ENCODE results near the gene ARPC5L.

ARPC5L gene

GRCh38 chr9:124868511-124869465 lies 6.9 kb downstream of the ARPC5L start:
- peak; percentile 68 for DNase-seq

GRCh38 chr9:124869466-124869985 lies 7.6 kb downstream of the ARPC5L start:
- DNase-seq: no peak

DNA sequence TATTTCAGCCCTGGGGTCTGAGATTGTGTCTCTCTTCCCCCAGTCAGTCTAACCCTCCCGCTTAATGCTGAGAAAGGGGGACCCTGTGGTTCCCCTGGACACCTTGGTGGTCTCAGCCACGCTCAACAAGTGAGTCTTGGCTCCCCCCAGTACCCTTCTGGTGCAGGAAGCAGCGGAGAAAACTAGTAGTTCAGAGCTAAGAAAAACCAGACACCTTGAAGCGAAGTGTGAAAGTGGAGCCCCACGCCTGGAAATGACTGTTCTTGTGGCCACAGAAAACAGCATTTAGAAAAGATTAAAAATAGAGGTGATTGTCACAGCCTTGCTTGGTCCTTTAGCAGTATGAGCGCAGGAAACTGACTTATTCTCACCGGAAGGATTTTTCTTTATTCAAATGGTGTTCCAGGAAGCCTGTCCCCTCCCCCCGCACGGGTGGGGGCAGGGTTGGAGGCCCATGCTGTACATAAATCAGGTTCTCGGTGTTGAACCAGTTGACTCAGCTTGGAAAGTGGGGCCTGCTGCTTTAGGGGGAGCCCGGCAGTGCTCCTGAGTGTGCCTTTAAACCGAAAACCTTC lies 8.1 kb downstream of the ARPC5L start:
- DNase-seq: no peak

DNA sequence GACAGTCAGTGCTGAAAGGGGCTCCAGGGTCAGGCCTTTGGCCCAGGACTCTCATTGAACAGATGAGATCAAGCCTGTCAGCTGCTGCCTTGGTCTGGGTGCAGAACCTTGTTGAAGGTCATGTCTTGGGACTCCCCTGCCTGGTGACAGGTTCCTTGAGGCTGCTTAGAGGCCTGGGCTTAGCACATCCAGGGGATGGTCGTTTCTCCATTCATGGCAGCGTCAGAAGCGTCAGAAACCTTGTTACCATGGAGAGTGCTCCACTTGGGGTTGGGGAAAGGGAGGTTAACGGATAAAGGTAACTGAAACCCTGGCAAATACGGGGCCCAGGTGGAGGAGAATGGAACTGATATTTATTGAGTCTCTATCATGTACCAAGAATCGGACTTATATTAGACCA lies 8.8 kb downstream of the ARPC5L start:
- DNase-seq: no peak

DNA sequence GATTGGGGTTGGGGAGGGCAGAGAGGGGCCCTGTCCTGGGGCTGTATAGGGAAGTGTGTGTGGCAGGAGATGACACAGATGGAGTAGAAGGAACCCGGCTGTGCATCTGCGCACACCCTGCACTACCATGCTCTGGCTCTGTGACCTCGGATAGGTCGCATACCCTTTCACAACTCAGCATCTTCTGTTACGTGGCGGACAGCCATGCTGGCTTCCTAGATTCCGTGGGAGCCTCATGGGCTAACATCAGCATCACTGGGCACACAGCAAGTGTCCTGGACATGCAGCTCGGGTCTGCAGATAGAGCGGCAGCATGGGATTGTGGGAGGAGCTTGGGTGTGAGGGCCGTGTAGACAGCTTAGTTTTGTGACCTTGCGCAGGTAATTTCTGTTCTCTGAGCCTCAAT lies 9.2 kb downstream of the ARPC5L start:
- DNase-seq: no peak

DNA sequence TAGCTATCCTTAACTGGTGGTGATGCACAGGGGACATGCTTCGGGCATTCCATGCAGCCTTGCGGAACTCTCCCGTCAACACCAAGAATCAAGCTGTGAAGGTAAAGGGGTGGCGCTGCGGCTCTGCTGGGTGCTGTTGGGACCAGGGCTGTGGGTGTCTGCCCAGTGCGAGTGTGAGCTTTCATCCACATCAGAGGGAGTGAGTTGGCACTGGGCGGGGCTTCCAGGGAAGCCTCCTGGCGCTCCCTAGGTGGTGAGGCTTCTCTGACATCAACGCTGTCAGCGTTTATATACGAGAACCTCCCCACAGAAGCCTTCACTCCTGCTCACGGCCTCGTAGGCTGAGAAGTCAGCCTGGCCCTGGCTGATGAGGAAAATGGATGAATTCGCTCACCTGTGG lies 11.7 kb downstream of the ARPC5L start:
- no peak for DNase-seq

DNA sequence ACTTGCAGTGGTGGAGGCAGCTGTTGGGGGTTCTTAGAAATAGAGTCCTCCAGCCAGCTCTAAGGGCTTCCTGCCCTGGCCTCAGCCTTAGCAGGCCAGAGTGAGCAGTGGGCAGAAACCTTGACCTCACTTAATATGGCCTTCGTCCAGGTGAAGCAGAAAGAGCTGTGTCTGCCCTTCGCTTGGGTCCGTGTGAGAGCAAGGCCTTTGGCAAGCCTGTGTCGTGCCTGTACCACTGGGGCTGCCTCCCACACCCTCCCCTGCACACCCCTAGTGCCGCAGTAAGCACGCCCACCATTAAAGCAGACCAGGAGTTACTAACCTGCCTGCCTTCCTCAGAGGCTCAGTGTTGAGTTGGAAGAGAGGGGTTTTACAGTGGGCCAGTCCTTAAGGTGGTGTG lies 13.6 kb downstream of the ARPC5L start:
- no peak for DNase-seq

GRCh38 chr9:124877021-124877782 lies 15.3 kb downstream of the ARPC5L start:
- no peak for DNase-seq

DNA sequence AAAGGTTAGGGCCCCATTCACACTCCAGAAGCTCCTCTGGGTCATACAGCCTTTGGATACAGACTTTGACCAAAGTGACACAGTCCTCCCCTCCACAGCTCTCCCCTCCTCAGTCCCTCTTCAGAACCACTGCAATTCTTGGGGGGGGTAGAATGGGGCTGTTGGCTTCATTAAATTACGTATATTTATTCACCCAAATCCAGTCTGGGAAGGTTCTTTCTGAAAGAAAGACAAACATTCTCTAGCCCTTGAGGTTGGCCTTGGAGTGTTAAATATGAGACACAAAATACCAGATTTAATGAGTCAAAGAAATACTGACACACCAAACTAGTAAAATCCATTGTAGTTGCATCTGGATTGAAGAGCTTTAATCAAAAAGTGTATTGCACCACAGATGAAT lies 16.1 kb downstream of the ARPC5L start:
- DNase-seq: no peak

DNA sequence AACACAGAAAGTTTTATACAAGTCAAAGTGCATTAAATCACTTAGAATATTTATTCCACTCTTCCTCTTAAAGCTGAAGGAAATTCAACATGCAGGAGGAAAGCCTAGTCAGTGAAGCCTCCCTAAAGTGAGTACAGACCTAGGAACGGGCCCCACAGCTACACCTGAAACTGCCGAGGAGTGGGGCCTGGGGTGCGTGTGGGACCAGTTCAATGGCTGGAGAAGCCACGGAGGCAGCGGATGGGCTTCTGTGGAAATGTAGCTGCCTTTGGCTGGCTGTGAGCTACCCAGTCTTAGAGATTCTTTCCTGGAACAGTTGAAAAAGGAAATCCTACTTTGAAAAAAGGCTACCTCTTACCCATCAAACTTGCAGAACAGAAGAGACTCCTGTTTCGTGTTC lies 16.6 kb downstream of the ARPC5L start:
- DNase-seq: no peak

GRCh38 chr9:124879226-124879625 lies 17.3 kb downstream of the ARPC5L start:
- no peak for DNase-seq

DNA sequence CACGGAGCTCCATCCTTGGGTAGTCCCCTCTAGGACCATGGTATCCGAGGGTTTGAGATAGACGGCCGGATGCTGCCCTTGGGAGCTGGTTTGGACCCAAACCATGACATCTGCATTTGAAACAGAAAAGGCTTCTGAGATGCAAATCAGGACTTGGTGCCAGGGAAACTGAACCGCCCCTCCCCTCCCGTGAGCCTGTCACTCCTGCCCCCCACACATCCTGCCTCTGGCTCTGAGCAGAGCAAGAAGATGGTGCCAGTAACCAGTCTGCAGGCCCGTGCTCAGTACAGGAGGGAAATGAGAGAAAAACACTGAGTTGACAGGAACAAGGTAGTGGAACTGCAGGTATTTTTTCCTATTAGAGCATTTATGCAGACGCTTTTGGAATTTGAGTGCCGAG lies 18.6 kb downstream of the ARPC5L start:
- DNase-seq: no peak

DNA sequence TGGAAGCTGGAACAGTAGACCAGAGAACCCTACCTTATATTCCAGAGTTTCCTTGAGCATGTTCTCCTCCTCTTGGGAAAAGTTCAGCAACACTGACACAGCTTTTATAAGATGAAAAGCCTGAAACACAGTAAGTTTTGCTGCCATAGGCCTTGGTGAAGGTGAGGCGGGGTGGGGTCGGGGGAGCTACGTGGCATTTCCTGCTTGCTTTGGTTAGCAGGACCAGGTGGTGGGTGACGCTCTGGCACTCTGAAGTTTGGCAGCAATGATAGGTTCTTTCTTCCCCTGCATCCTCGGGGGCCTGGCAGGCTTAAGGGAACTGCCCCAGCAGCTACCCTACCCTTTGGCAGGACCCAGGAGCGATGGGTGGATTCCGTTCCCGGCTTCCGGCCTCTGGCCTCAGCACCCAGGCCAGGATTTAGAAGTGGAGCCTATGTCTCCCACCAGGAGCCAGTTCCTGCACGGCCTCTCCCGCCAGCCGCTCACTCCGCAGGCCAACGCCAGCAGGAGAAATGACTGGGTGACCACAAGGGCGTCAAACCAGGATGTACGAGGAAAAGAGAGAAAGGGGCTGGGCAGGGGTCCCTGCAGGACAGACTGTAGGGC lies 19.3 kb downstream of the ARPC5L start:
- DNase-seq: no peak

GRCh38 chr9:124882231-124882630 lies 20.3 kb downstream of the ARPC5L start:
- DNase-seq: no peak

- no peak for DNase-seq
These were observed 22.4 kb downstream of the ARPC5L start for GRCh38 chr9:124884376-124884775.

- no peak for DNase-seq
These were observed 23.6 kb downstream of the ARPC5L start for GRCh38 chr9:124885551-124885950.

- no peak for DNase-seq
These were observed 24.5 kb downstream of the ARPC5L start for GRCh38 chr9:124886461-124886860.

- no peak for DNase-seq
These were observed 25.0 kb downstream of the ARPC5L start for GRCh38 chr9:124886866-124887492.

DNA sequence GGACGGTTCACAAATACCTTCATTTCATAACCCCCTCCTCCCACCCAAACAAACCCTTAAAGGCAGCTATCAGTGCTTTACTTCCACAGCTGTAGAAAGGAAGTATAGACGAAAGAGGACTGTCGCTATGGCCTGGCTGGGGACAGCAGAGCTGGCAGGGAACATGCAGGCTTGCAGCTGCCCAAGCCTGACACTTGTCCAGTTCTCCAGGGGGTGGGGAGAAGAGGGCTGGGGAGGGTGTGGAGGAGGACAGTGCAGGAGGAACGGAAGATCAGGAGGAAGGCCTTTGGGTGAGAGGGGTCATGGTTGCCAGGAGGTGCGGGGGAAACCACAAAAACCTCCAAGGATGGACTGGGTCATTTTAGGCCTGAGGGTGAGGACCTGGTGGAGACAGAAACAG lies 25.9 kb downstream of the ARPC5L start:
- DNase-seq: no peak

- DNase-seq: no peak
These were observed 27.1 kb downstream of the ARPC5L start for GRCh38 chr9:124889006-124889405.

DNA sequence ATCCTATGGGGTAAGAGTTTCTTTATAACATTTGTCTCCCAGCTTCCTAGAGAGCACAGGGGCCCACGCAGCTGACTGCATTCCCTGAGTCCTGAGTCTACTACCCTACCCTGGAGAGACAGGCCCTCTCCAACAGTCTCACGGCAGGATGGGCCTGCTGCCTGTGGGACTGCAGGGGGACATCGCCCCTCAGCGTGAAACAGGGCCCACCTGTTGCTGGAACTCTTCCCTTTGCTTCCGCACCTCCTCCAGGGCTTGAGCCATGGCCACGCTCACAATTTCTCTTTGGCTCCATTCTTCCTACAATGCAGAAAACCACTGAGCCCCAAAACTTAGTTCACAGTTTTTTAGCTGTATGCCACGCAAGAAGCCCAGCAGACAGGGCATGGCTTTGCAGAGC lies 28.2 kb downstream of the ARPC5L start:
- DNase-seq: no peak

- no peak for DNase-seq
These were observed 32.3 kb downstream of the ARPC5L start for GRCh38 chr9:124894035-124894740.
